GM12874 (cell line): ENCODE measurements around the gene CEP192.

ENCODE experiments used
- TF ChIP-seq, protein P1 (sequence below): IDR thresholded peaks from 2 replicates; pipeline ENCODE4 v1.5.1; 2011; ENCODE audit warnings: low read depth, mild to moderate bottlenecking, control low read depth, low read length, moderate library complexity; ENCODE audit not compliant: insufficient read depth

The CEP192 gene

DNA sequence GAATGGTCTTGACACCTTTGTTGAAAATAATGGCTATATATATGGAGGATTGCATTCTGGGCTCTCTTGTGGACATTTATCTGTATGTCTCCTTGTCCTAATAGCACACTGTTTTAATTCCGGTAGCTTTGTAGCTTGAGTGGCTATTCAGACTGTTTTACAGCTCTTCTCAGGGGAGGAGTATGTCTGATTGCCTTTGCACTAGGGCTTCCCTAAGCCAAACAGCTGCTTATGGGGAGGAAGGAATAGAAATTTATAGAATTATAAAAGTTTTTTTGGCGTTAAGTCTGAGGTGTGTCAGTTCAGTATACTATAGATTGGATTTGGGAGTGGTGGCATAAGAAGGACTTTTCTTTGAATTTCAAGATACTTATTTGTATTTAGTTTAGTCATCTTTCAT is 30.8 kb upstream of the CEP192 start:
- TF ChIP-seq, protein P1, sequence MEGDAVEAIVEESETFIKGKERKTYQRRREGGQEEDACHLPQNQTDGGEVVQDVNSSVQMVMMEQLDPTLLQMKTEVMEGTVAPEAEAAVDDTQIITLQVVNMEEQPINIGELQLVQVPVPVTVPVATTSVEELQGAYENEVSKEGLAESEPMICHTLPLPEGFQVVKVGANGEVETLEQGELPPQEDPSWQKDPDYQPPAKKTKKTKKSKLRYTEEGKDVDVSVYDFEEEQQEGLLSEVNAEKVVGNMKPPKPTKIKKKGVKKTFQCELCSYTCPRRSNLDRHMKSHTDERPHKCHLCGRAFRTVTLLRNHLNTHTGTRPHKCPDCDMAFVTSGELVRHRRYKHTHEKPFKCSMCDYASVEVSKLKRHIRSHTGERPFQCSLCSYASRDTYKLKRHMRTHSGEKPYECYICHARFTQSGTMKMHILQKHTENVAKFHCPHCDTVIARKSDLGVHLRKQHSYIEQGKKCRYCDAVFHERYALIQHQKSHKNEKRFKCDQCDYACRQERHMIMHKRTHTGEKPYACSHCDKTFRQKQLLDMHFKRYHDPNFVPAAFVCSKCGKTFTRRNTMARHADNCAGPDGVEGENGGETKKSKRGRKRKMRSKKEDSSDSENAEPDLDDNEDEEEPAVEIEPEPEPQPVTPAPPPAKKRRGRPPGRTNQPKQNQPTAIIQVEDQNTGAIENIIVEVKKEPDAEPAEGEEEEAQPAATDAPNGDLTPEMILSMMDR: no peak

DNA sequence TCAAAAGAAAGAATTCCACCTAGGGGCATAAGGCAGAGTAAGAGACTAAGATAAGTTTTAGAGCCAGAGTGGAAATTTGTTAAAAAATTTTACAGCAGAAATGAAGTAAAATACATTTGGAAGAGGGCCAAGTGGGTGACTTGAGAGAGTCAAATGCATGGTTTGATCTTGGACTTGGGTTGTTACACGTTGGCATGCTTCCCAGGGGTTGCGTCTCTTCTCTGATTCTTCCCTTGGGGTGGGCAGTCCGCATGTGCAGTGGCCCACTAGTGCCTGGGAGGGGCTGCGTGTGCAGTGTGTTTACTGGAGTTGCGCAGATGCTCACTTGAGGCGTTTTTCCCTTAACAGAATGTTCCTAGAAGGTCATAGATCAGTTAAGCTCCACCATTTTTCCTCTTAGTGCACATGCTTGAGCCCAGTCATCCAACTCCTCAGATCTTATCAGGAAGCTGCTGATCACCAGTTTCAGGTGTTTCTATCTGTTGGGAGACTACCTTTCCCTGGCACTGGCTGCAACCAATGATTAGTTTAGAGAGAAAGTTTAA is 30.2 kb upstream of the CEP192 start:
- TF ChIP-seq, protein P1: no peak

DNA sequence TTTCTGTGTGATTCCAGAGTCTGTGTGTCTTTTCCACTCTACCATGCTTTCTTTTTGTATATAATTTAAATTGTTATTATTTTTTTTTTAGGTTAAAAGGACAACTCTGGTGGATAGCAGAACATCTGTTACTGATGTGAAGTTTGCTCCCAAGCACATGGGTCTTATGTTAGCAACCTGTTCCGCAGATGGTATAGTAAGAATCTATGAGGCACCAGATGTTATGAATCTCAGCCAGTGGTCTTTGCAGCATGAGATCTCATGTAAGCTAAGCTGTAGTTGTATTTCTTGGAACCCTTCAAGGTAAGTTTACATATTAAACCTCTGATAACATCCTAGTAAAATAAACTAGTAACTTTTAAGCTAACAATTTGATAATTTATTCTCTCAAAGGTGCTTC is 28.1 kb upstream of the CEP192 start:
- TF ChIP-seq, protein P1: no peak

DNA sequence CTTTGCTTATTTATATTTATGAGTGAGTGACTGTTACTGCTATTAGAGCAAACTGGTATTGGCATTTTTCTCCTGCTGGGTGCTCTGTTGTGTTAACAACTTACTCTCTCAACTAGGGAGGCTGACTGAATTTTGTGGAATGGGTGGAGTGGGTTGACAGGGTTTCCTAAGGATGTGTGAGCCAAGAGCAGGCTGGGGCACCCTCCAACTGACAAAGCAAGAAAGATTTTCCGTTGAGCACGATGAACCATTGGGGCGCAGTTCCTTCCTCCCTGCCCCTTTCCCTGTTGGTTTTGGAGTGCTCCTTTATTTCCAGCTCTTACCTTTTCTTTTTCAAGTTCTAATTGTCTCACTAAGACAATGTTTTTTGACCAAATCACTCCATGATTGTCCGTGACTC is 23.0 kb upstream of the CEP192 start:
- TF ChIP-seq, protein P1: no peak

DNA sequence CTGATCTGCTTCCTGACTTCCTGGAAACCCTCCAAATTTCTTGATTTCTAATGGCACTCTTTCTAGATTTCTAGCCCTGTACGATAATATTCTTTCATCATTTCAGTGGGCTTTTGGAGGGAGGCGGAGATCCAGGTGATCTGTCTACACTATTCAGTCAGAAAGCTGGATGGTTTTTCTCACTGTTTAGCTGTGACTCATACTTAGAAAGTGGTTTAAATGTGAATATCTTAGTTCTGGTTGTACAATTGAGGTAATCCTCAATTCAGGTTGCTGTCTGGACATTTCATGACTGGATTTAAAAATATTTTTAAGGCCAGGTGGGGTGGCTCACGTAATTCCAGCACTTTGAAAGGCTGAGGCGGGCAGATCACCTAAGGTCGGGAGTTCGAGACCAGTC is 22.5 kb upstream of the CEP192 start:
- TF ChIP-seq, protein P1: no peak

DNA sequence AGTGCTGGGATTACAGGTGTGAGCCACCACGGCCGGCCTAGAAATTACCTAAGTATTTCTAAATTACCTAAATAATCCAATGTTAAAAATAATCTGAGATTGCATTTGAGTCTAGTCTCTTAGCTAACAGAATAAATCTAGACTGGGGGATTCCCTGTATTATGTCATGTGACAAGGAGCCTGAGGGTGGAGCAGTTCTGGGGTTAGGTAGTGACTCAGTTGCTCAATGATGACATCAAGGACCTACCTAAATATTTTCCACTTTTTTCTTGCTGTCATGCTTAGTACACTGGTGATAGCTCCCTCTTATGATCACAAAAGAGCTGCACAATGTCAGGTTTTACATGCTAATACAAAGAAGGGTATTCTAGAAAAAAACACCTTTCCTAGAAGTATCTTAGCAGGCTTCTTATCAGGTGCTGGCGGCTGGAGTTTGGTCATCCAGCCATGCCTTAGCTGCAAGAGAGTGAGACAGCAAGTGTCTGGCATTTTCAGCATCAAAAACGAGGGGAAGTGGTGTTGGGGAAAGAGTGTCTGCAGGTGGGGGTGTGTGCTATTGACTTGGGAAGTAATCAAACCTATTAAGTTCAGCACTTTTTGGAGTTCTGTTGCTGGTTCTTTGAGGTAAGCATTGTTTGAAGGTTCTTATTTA is 17.5 kb upstream of the CEP192 start:
- TF ChIP-seq, protein P1: no peak

DNA sequence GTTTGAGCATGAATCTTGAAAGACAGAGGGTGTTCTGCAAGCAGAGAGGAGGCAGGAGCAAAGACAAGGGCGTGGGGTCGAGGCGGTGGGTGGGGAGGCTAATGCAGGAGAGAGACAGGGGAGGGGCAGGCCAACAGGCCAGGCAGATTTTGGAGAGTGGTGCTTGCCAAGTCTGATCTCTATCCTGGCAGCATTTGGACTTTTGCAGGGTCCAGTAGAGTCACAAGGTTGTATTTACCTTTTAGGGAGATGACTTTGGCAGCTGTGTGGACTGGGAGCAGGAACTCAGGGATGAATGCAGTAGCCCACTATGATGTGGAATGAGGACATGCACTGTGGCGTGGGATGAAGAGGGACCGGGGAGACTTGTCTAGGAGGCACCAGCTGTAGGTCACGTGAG is 15.7 kb upstream of the CEP192 start:
- TF ChIP-seq, protein P1: no peak

DNA sequence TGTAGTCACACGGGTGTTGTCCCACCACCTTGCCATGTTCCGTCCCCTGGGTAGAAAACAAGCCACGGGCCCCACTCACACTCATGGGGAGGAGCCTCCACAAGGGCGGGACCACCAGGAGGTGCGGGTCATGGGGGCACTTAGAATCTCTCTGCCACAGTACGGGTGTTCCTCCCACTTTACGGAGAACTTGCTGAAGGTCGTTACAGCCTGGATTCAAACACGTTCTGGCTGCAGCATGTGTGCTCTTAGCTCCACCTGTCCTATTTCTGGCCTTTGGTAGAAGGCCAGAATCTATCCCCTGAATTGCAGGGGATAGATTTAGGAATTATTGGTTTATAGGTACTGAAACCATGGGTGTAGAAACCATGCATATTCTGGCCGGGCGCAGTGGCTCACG is 14.9 kb upstream of the CEP192 start:
- TF ChIP-seq, protein P1: no peak
